Upper lobe of left lung (tissue), 6 donors: ENCODE measurements around the gene FAM162A. TPM values are rescaled to one million over a fixed set of nuclear protein-coding genes. Genes with fewer than 3 reads are reported as not detected.
A peak's percentile ranks its signal among the peaks of the same experiment; 100 is the strongest.
"Not testable (repeated sequence)": the region's sequence is repeated elsewhere in the genome, so short reads cannot be mapped to it uniquely, and the experiment has no call there.

ENCODE experiments used
- ATAC-seq, 2 donors: fragments of 200-7000 bp; cut with Tn5 transposase; one replicate each; pipeline ENCODE4 v1.9.1; 2022; ENCODE audit warnings: mild to moderate bottlenecking in 2 of 2, moderate library complexity in 2 of 2; ENCODE audit not compliant: low FRiP score in 2 of 2
- DNase-seq, 2 donors: peaks; one replicate each; pipeline ENCODE4 v3.0.0-alpha.2; 2019 to 2020
- H3K27ac ChIP-seq, 4 donors: fragments of 200-600 bp; sonication (generic); one replicate each; pipeline ENCODE4 v1.5.1; 2016 to 2019
- H3K27me3 ChIP-seq, 4 donors: fragments of 200-600 bp; sonication (generic); one replicate each; pipeline ENCODE4 v1.5.1; 2017 to 2019
- H3K36me3 ChIP-seq, 4 donors: fragments of 200-600 bp; sonication (generic); one replicate each; pipeline ENCODE4 v1.5.1; 2016 to 2019
- H3K4me1 ChIP-seq, 4 donors: fragments of 200-600 bp; sonication (generic); one replicate each; pipeline ENCODE4 v1.5.1; 2018 to 2019
- H3K4me3 ChIP-seq, 4 donors: fragments of 200-600 bp; sonication (generic); one replicate each; pipeline ENCODE4 v1.5.1; 2017 to 2019; ENCODE audit warnings: mild to moderate bottlenecking in 2 of 4, moderate library complexity in 1 of 4
- H3K9me3 ChIP-seq, 4 donors: fragments of 200-600 bp; sonication (generic); one replicate each; pipeline ENCODE4 v1.5.1; 2018 to 2019
- CTCF ChIP-seq, 6 experiments: fragments of 450-650 bp in 4 of 6; fragments of 200-600 bp in 2 of 6; sonication (generic) in 2 of 6; IDR thresholded peaks; one replicate each; pipeline ENCODE4 v1.5.1; 2016 to 2019; ENCODE audit warnings: antibody characterized with exemption in 6 of 6
- EP300 ChIP-seq, 4 donors: sonication (generic); formaldehyde crosslinking; IDR thresholded peaks; one replicate each; pipeline ENCODE4 v1.5.1; 2017; ENCODE audit warnings: antibody characterized with exemption in 4 of 4, control low read depth in 2 of 4
- POLR2A ChIP-seq, 4 donors: fragments of 450-650 bp; IDR thresholded peaks; one replicate each; pipeline ENCODE4 v1.5.1; 2016 to 2017; ENCODE audit warnings: antibody characterized with exemption in 4 of 4, mild to moderate bottlenecking in 2 of 4
- POLR2AphosphoS5 ChIP-seq, 2 donors: sonication (generic); formaldehyde crosslinking; IDR thresholded peaks; one replicate each; pipeline ENCODE4 v1.5.1; 2017; ENCODE audit warnings: antibody characterized with exemption in 2 of 2
- WGBS, 2 donors: methylation state at CpG; one replicate each; pipeline ENCODE4 v1.1.5; 2017 to 2018; 5-methylcytosine and 5-hydroxymethylcytosine counted together
- total RNA-seq, 6 donors: library from RNA; depleted of rRNA in 4 of 6; stranded (reverse); fragments of >200 nt in 4 of 6; gene quantifications; one replicate each; pipeline versions ENCODE4 v1.1.0 to v1.2.1, GENCODE V29; 2016 to 2021
- donor health status: DM: no; HTN: no; CAD: no; lungs with moderate emphysema.
- donor health status: DM: no; HTN: yes; CAD: no; lungs with severe emphysema.

FAM162A gene
- total RNA-seq, 6 donors from 2014 or later: 4.2 to 29.0 (median 16.0) TPM

- Histone ChIP-seq H3K4me1 (peaks cover 6 to 9% (median 8%) of the 10 kb centered on the region in 4 donors), H3K36me3 (peaks cover 15 to 39% (median 18%) of the 10 kb centered on the region in 4 donors), H3K4me3 (no peak overlapping the region), H3K9me3 (no peaks in the 10 kb centered on the region), H3K27me3 (no peaks in the 10 kb centered on the region), H3K27ac (no peak overlapping the region)
- ATAC-seq: no peak
- DNase-seq: no peak
- WGBS, 2 donors: 92 to 94% methylated on average over 2 of the region's 2 CpGs
- TF ChIP-seq CTCF (IDR thresholded peaks at IDR 0.05) (no peak), POLR2A (IDR thresholded peaks at IDR 0.05) (no peak), EP300 (IDR thresholded peaks at IDR 0.05) (no peak), POLR2AphosphoS5 (IDR thresholded peaks at IDR 0.05) (no peak)
These were observed 37.9 kb downstream of the FAM162A start for GRCh38 chr3:122421836-122422235.

GRCh38 chr3:122427857-122428471, 44.0 kb downstream of the FAM162A start:
- no peak for TF ChIP-seq EP300 (IDR thresholded peaks at IDR 0.05)
- no peak for TF ChIP-seq POLR2A (IDR thresholded peaks at IDR 0.05)
- no peak for TF ChIP-seq CTCF (IDR thresholded peaks at IDR 0.05)
- TF ChIP-seq POLR2AphosphoS5 (IDR thresholded peaks at IDR 0.05): no peak
- WGBS, 2 donors: 85 to 89% methylated on average over 2 of the region's 2 CpGs
- Histone ChIP-seq H3K27me3 (no peaks in the 10 kb centered on the region), H3K4me1 (no peaks in the 10 kb centered on the region), H3K27ac (no peak overlapping the region), H3K36me3 (peaks cover 16 to 65% (median 34%) of the 10 kb centered on the region in 4 donors), H3K4me3 (no peak overlapping the region), H3K9me3 (no peaks in the 10 kb centered on the region)
- DNase-seq (no peak), ATAC-seq (no peak)

- 95 to 97% methylated on average over 2 of the region's 2 CpGs for WGBS, 2 donors
- H3K4me3 ChIP-seq: no peak overlapping the region
- H3K27me3 ChIP-seq: no peaks in the 10 kb centered on the region
- TF ChIP-seq POLR2A (IDR thresholded peaks at IDR 0.05): no peak
- TF ChIP-seq EP300 (IDR thresholded peaks at IDR 0.05): no peak
- no peak for TF ChIP-seq POLR2AphosphoS5 (IDR thresholded peaks at IDR 0.05)
- TF ChIP-seq CTCF (IDR thresholded peaks at IDR 0.05): no peak
- H3K36me3 ChIP-seq: peaks cover 14 to 67% (median 38%) of the 10 kb centered on the region in 4 donors
- ATAC-seq: no peak
- no peaks in the 10 kb centered on the region for H3K9me3 ChIP-seq
- H3K27ac ChIP-seq: no peak overlapping the region
- no peaks in the 10 kb centered on the region for H3K4me1 ChIP-seq
- no peak for DNase-seq
These were observed 46.4 kb downstream of the FAM162A start for GRCh38 chr3:122430371-122430770.

- Histone ChIP-seq H3K27ac (no peak overlapping the region), H3K27me3 (no peaks in the 10 kb centered on the region), H3K36me3 (peaks cover 22 to 90% (median 48%) of the 10 kb centered on the region in 4 donors), H3K4me1 (no peaks in the 10 kb centered on the region), H3K4me3 (no peak overlapping the region), H3K9me3 (peaks cover 0 to 3% (median 0%) of the 10 kb centered on the region in 4 donors)
- TF ChIP-seq CTCF (IDR thresholded peaks at IDR 0.05) (no peak), POLR2AphosphoS5 (IDR thresholded peaks at IDR 0.05) (no peak), EP300 (IDR thresholded peaks at IDR 0.05) (no peak), POLR2A (IDR thresholded peaks at IDR 0.05) (no peak)
- WGBS, 2 donors: 95 to 97% methylated on average over 9 of the region's 9 CpGs
- no peak for DNase-seq
- ATAC-seq: no peak
These were observed 52.0 kb downstream of the FAM162A start for GRCh38 chr3:122435950-122436349.

GRCh38 chr3:122443090-122443489, 59.1 kb downstream of the FAM162A start:
- H3K9me3 ChIP-seq: no peaks in the 10 kb centered on the region
- H3K27me3 ChIP-seq: no peaks in the 10 kb centered on the region
- no peak for ATAC-seq
- H3K27ac ChIP-seq: no peak overlapping the region
- no peak for TF ChIP-seq EP300 (IDR thresholded peaks at IDR 0.05)
- TF ChIP-seq CTCF (IDR thresholded peaks at IDR 0.05): no peak
- no peak for TF ChIP-seq POLR2AphosphoS5 (IDR thresholded peaks at IDR 0.05)
- no peak for TF ChIP-seq POLR2A (IDR thresholded peaks at IDR 0.05)
- H3K36me3 ChIP-seq: peaks cover 13 to 69% (median 35%) of the 10 kb centered on the region in 4 donors
- no peaks in the 10 kb centered on the region for H3K4me1 ChIP-seq
- peak in 1 of 2 donors; percentile 48 for DNase-seq
- 77 to 88% methylated on average over 10 of the region's 10 CpGs for WGBS, 2 donors
- no peak overlapping the region for H3K4me3 ChIP-seq

- H3K27me3 ChIP-seq, H3K4me3 ChIP-seq, H3K9me3 ChIP-seq, ATAC-seq, H3K27ac ChIP-seq, H3K4me1 ChIP-seq: not testable (repeated sequence)
- peak in 1 of 2 donors; percentile 22 for DNase-seq
- 85 to 91% methylated on average over 11 of the region's 11 CpGs for WGBS, 2 donors
- H3K36me3 ChIP-seq: peaks cover 13 to 69% (median 39%) of the 10 kb centered on the region in 4 donors
These were observed 59.9 kb downstream of the FAM162A start for GRCh38 chr3:122443762-122444490.

- not testable (repeated sequence) for H3K27ac ChIP-seq
These were observed 60.5 kb downstream of the FAM162A start for GRCh38 chr3:122444491-122444887.

More at GRCh38 chr3:122444491-122444887, 60.5 kb downstream of the FAM162A start:
- H3K4me3 ChIP-seq, DNase-seq, ATAC-seq, H3K27me3 ChIP-seq, H3K4me1 ChIP-seq, H3K9me3 ChIP-seq: not testable (repeated sequence)
- peaks cover 10 to 69% (median 42%) of the 10 kb centered on the region in 4 donors for H3K36me3 ChIP-seq
- WGBS, 2 donors: 96 to 99% methylated on average over 5 of the region's 5 CpGs
